Spleen (tissue), 7 donors: ENCODE results near the gene GNB1L.

Source experiments
- POLR2AphosphoS5 ChIP-seq, 3 donors: sonication (generic); formaldehyde crosslinking; IDR thresholded peaks; one replicate each; pipeline ENCODE4 v1.5.1; 2017; ENCODE audit warnings: antibody characterized with exemption in 3 of 3
- TF ChIP-seq, protein P1 (sequence below), 11 experiments: fragments of 200-600 bp in 7 of 11; fragments of 450-650 bp in 4 of 11; sonication (generic) in 4 of 11; IDR thresholded peaks in 8 of 11; conservative IDR thresholded peaks in 3 of 11; 1 replicate in 7 of 11; 2 replicates in 4 of 11; pipeline versions ENCODE4 v1.4.0 to v1.8.0; 2016 to 2021; ENCODE audit warnings: antibody characterized with exemption in 11 of 11, inconsistent platforms in 4 of 11, mild to moderate bottlenecking in 1 of 11
- donor health status: DM: no; HTN: no; CAD: no; lungs with moderate emphysema.
- donor health status: DM: no; HTN: no; CAD: no.
- donor health status: DM: no; HTN: no; CAD: no.

DNA sequence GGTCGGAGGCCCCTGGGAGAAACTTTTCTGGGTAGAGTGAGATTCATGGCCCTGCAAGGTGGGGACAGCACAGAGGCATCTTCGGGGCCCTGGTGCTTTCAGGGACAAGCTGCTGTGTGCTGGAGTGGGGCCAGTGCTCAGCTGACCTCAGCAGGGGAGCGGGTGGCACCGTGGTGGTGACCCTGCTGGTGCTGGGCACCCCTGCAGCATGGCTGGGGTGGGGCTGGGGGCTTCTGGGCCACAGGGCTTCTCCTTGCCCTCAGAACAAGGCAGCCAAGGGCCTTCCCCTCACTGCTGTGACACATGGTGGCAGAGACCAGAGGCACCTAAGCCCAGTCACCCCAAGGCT, 24.9 kb upstream of the GNB1L start:
- TF ChIP-seq POLR2AphosphoS5 (IDR thresholded peaks at IDR 0.05), result no peak
- TF ChIP-seq, protein P1, sequence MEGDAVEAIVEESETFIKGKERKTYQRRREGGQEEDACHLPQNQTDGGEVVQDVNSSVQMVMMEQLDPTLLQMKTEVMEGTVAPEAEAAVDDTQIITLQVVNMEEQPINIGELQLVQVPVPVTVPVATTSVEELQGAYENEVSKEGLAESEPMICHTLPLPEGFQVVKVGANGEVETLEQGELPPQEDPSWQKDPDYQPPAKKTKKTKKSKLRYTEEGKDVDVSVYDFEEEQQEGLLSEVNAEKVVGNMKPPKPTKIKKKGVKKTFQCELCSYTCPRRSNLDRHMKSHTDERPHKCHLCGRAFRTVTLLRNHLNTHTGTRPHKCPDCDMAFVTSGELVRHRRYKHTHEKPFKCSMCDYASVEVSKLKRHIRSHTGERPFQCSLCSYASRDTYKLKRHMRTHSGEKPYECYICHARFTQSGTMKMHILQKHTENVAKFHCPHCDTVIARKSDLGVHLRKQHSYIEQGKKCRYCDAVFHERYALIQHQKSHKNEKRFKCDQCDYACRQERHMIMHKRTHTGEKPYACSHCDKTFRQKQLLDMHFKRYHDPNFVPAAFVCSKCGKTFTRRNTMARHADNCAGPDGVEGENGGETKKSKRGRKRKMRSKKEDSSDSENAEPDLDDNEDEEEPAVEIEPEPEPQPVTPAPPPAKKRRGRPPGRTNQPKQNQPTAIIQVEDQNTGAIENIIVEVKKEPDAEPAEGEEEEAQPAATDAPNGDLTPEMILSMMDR (IDR thresholded peaks at IDR 0.05 in 8 of 11, conservative IDR thresholded peaks at IDR 0.05 in 3 of 11), result no peak
